CD14-positive monocyte (primary cell): ENCODE data around the gene TNNT1. TPM values are rescaled to one million over a fixed set of nuclear protein-coding genes. Genes with fewer than 3 reads are reported as not detected.

ENCODE experiments used
- DNase-seq, 3 donors: peaks; one replicate each; pipeline ENCODE4 v3.0.0-alpha.2; 2011 to 2022
- H2AFZ ChIP-seq: 2 replicates; pipeline ENCODE4 v1.6.0; 2012; ENCODE audit warnings: mild to moderate bottlenecking, low read depth, low read length, inconsistent platforms; ENCODE audit not compliant: insufficient read depth, poor library complexity, severe bottlenecking
- H3K27ac ChIP-seq, 2 donors: 1 replicate in 1 of 2; 2 replicates in 1 of 2; pipeline ENCODE4 v1.5.1; 2012 to 2013; ENCODE audit warnings: low read length in 2 of 2, control low read depth in 1 of 2, inconsistent platforms in 1 of 2, low read depth in 1 of 2, mild to moderate bottlenecking in 1 of 2
- H3K27me3 ChIP-seq, 2 donors: one replicate each; pipeline versions ENCODE4 v1.6.0 to v1.6.1; 2011 to 2013; ENCODE audit warnings: low read length in 2 of 2; ENCODE audit not compliant: control insufficient read depth in 2 of 2, insufficient read depth in 2 of 2
- H3K36me3 ChIP-seq, 2 donors: replicated peaks in 1 of 2; 1 replicate in 1 of 2; 2 replicates in 1 of 2; pipeline versions ENCODE4 v1.5.1 to v1.6.1; 2012 to 2013; ENCODE audit warnings: low read length in 2 of 2, control low read depth in 1 of 2, inconsistent platforms in 1 of 2, mild to moderate bottlenecking in 1 of 2; ENCODE audit not compliant: insufficient read depth in 2 of 2, control insufficient read depth in 1 of 2
- H3K4me1 ChIP-seq, 2 donors: 1 replicate in 1 of 2; 2 replicates in 1 of 2; pipeline versions ENCODE4 v1.5.1 to v1.6.1; 2012 to 2013; ENCODE audit warnings: low read length in 2 of 2, control low read depth in 1 of 2, inconsistent platforms in 1 of 2, mild to moderate bottlenecking in 1 of 2, moderate library complexity in 1 of 2; ENCODE audit not compliant: insufficient read depth in 2 of 2, control insufficient read depth in 1 of 2
- H3K4me2 ChIP-seq: replicated peaks from 2 replicates; pipeline ENCODE3; 2012; ENCODE audit warnings: low read length, moderate library complexity, mild to moderate bottlenecking; ENCODE audit not compliant: poor library complexity, severe bottlenecking; ENCODE audit errors: extremely low read depth
- H3K4me3 ChIP-seq, 3 experiments: fragments of 200-600 bp in 1 of 3; sonication (generic) in 1 of 3; replicated peaks in 1 of 3; 1 replicate in 2 of 3; 2 replicates in 1 of 3; pipeline ENCODE4 v1.5.1; 2011 to 2013; ENCODE audit warnings: low read length in 3 of 3, mild to moderate bottlenecking in 3 of 3, control low read depth in 2 of 3, low read depth in 2 of 3, inconsistent platforms in 1 of 3, moderate library complexity in 1 of 3
- H3K79me2 ChIP-seq: 2 replicates; pipeline ENCODE4 v1.6.0; 2012; ENCODE audit warnings: mild to moderate bottlenecking, control low read depth, inconsistent platforms, low read length, moderate library complexity; ENCODE audit not compliant: insufficient read depth
- H3K9ac ChIP-seq: 2 replicates; pipeline ENCODE4 v1.6.0; 2017; ENCODE audit warnings: low read length, mild to moderate bottlenecking; ENCODE audit not compliant: insufficient read depth, poor library complexity, severe bottlenecking
- H3K9me3 ChIP-seq, 2 donors: replicated peaks in 1 of 2; 1 replicate in 1 of 2; 2 replicates in 1 of 2; pipeline versions ENCODE4 v1.5.1 to v1.6.1; 2012 to 2013; ENCODE audit warnings: low read length in 2 of 2, control low read depth in 1 of 2; ENCODE audit not compliant: control insufficient read depth in 1 of 2, insufficient read depth in 1 of 2
- H4K20me1 ChIP-seq: 2 replicates; pipeline ENCODE4 v1.6.0; 2012; ENCODE audit warnings: mild to moderate bottlenecking, low read length, control low read depth, moderate library complexity; ENCODE audit not compliant: insufficient read depth
- H3K27ac Mint-ChIP-seq, 7 donors: one replicate each; pipeline ENCODE4 v1.8.0; 2020; ENCODE audit warnings: mild to moderate bottlenecking in 7 of 7, mixed read lengths in 7 of 7, moderate library complexity in 6 of 7, inconsistent platforms in 2 of 7
- H3K27me3 Mint-ChIP-seq, 3 donors: one replicate each; pipeline ENCODE4 v1.8.0; 2021 to 2022; ENCODE audit warnings: low read depth in 3 of 3, mild to moderate bottlenecking in 3 of 3, mixed read lengths in 3 of 3, moderate library complexity in 3 of 3, inconsistent platforms in 1 of 3
- H3K36me3 Mint-ChIP-seq, 2 donors: one replicate each; pipeline ENCODE4 v1.8.0; 2020; ENCODE audit warnings: mixed read lengths in 2 of 2, inconsistent platforms in 1 of 2, mild to moderate bottlenecking in 1 of 2
- H3K4me1 Mint-ChIP-seq: one replicate; pipeline ENCODE4 v1.8.0; 2020; ENCODE audit warnings: mild to moderate bottlenecking, mixed read lengths
- H3K4me3 Mint-ChIP-seq, 2 donors: one replicate each; pipeline ENCODE4 v1.8.0; 2020; ENCODE audit warnings: mild to moderate bottlenecking in 2 of 2, mixed read lengths in 2 of 2, moderate library complexity in 1 of 2
- H3K9me3 Mint-ChIP-seq, 7 donors: one replicate each; pipeline ENCODE4 v1.8.0; 2020 to 2022; ENCODE audit warnings: mixed read lengths in 7 of 7, mild to moderate bottlenecking in 6 of 7, moderate library complexity in 6 of 7, inconsistent platforms in 2 of 7
- WGBS: methylation state at CpG from one replicate; pipeline ENCODE4 v1.1.5; 2013; ENCODE audit warnings: missing lambda C conversion rate; ENCODE audit not compliant: insufficient coverage; 5-methylcytosine and 5-hydroxymethylcytosine counted together
- intact Hi-C, 2 donors: fragments of 100-400 bp; cut with micrococcal nuclease; formaldehyde crosslinking; loops; one replicate each; pipeline versions ENCODE4 v1.15.0 to v1.15.1; 2023
- polyA plus RNA-seq, 3 donors: library from polyadenylated mRNA; depleted of rRNA in 1 of 3; unstranded in 2 of 3; stranded (reverse) in 1 of 3; fragments of 300-500 nt in 2 of 3; fragments of >200 nt in 1 of 3; fragmentation: Illumina TruSeq in 2 of 3; gene quantifications; 1 replicate in 2 of 3; 2 replicates in 1 of 3; pipeline ENCODE4 v1.2.3, GENCODE V29; 2012 to 2021
- TF ChIP-seq, protein P1 (sequence below): fragments of 200-600 bp; IDR thresholded peaks from one replicate; pipeline ENCODE4 v1.8.0; 2022; ENCODE audit warnings: antibody characterized with exemption, mild to moderate bottlenecking

The TNNT1 gene
- polyA plus RNA-seq, 3 donors: 9.4 to 41.9 (median 9.8) TPM

DNA sequence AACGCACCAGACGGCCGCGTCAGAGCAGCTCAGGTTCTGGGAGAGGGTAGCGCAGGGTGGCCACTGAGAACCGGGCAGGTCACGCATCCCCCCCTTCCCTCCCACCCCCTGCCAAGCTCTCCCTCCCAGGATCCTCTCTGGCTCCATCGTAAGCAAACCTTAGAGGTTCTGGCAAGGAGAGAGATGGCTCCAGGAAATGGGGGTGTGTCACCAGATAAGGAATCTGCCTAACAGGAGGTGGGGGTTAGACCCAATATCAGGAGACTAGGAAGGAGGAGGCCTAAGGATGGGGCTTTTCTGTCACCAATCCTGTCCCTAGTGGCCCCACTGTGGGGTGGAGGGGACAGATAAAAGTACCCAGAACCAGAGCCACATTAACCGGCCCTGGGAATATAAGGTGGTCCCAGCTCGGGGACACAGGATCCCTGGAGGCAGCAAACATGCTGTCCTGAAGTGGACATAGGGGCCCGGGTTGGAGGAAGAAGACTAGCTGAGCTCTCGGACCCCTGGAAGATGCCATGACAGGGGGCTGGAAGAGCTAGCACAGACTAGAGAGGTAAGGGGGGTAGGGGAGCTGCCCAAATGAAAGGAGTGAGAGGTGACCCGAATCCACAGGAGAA lies 33.5 kb downstream of the TNNT1 start:
- TF ChIP-seq, protein P1, sequence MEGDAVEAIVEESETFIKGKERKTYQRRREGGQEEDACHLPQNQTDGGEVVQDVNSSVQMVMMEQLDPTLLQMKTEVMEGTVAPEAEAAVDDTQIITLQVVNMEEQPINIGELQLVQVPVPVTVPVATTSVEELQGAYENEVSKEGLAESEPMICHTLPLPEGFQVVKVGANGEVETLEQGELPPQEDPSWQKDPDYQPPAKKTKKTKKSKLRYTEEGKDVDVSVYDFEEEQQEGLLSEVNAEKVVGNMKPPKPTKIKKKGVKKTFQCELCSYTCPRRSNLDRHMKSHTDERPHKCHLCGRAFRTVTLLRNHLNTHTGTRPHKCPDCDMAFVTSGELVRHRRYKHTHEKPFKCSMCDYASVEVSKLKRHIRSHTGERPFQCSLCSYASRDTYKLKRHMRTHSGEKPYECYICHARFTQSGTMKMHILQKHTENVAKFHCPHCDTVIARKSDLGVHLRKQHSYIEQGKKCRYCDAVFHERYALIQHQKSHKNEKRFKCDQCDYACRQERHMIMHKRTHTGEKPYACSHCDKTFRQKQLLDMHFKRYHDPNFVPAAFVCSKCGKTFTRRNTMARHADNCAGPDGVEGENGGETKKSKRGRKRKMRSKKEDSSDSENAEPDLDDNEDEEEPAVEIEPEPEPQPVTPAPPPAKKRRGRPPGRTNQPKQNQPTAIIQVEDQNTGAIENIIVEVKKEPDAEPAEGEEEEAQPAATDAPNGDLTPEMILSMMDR: no peak
- WGBS: 100% methylated on average over 5 of the region's 13 CpGs
- DNase-seq: no peak
- no peaks in the 10 kb centered on the region for H3K9me3 ChIP-seq
- Mint-ChIP-seq H3K4me1 (peaks cover 43% of the 10 kb centered on the region), H3K4me3 (peak overlapping the region; percentile 95 to 100), H3K36me3 (peaks cover 11 to 38% of the 10 kb centered on the region in 2 donors), H3K27me3 (peaks cover 2 to 8% (median 6%) of the 10 kb centered on the region in 3 donors), H3K27ac (peak overlapping the region; percentile 70 to 99 (median 97)), H3K9me3 (no peaks in the 10 kb centered on the region)
- H3K4me2 ChIP-seq: peak overlapping the region; percentile 98
- H2AFZ ChIP-seq: no peak overlapping the region
- H3K79me2 ChIP-seq: peaks cover 62% of the 10 kb centered on the region
- H3K4me3 ChIP-seq: peak overlapping the region in 2 of 3 experiments; percentile 81 to 94
- peaks cover 25 to 43% of the 10 kb centered on the region in 2 donors for H3K4me1 ChIP-seq
- intact Hi-C loops: loop anchor here in 1 of 2 donors (10.0 kb wide), 1 partner anchor 139 kb away; the partner anchor contains the start of gene PPP6R1
- peaks cover 0 to 3% of the 10 kb centered on the region in 2 donors for H3K27me3 ChIP-seq
- H4K20me1 ChIP-seq: peaks cover 65% of the 10 kb centered on the region
- peak overlapping the region; percentile 80 to 84 for H3K27ac ChIP-seq
- H3K36me3 ChIP-seq: peaks cover 18 to 26% of the 10 kb centered on the region in 2 donors
- no peak overlapping the region for H3K9ac ChIP-seq

GRCh38 chr19:55114566-55115145 lies 34.4 kb downstream of the TNNT1 start:
- H3K4me2 ChIP-seq: no peak overlapping the region
- Mint-ChIP-seq H3K4me3 (no peak overlapping the region), H3K27ac (peak overlapping the region in 4 of 7 donors; percentile 19 to 76 (median 26)), H3K36me3 (peaks cover 17 to 46% of the 10 kb centered on the region in 2 donors), H3K27me3 (peaks cover under 1 to 6% (median 3%) of the 10 kb centered on the region in 3 donors), H3K9me3 (no peaks in the 10 kb centered on the region), H3K4me1 (peaks cover 41% of the 10 kb centered on the region)
- H3K4me3 ChIP-seq: no peak overlapping the region
- H2AFZ ChIP-seq: no peak overlapping the region
- no peaks in the 10 kb centered on the region for H3K9me3 ChIP-seq
- H3K36me3 ChIP-seq: peaks cover 26 to 35% of the 10 kb centered on the region in 2 donors
- H3K9ac ChIP-seq: no peak overlapping the region
- 97% methylated on average over 5 of the region's 9 CpGs for WGBS
- H3K27ac ChIP-seq: peak overlapping the region in 1 of 2 donors; percentile 11
- TF ChIP-seq, protein P1: no peak
- no peaks in the 10 kb centered on the region for H3K27me3 ChIP-seq
- peaks cover 69% of the 10 kb centered on the region for H3K79me2 ChIP-seq
- intact Hi-C loops: loop anchor here in 1 of 2 donors (10.0 kb wide), 1 partner anchor 140 kb away; the partner anchor contains the start of gene PPP6R1
- H4K20me1 ChIP-seq: peaks cover 74% of the 10 kb centered on the region
- no peak for DNase-seq
- peaks cover 25 to 43% of the 10 kb centered on the region in 2 donors for H3K4me1 ChIP-seq
